OCI-M1 (cell line): ENCODE measurements around the gene SERF2.
"Not testable (repeated sequence)": the region's sequence is repeated elsewhere in the genome, so short reads cannot be mapped to it uniquely, and the experiment has no call there.

Experiments used
- DNase-seq: peaks from one replicate; lab custom pipeline; 2025; lab: John Stamatoyannopoulos, UW

Gene SERF2

GRCh38 chr15:43829951-43830540 lies 37.9 kb downstream of the SERF2 start:
- not testable (repeated sequence) for DNase-seq

DNA sequence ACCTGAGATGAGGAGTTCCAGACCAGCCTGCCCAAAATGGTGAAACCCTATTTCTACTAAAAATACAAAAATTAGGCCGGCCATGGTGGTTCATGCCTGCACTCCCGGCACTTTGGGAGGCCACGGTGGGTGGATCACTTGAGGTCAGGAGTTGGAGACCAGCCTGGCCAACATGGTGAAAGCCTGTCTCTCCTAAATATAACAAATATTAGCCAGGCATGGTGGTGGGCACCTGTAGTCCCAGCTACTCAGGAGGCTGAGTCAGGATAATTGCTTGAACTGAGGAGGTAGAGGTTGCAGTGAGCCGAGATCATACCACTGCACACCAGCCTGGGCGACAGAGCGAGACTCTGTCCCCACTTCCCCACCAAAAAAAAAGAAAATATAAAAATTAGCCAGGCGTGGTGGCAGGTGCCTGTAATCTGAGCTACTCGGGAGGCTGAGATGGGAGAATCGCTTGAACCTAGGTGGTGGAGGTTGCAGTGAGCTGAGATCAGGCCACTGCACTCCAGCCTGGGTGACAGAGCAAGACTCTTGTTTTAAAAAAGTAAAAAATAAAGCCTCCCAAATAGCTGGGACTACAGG lies 38.7 kb downstream of the SERF2 start:
- not testable (repeated sequence) for DNase-seq

DNA sequence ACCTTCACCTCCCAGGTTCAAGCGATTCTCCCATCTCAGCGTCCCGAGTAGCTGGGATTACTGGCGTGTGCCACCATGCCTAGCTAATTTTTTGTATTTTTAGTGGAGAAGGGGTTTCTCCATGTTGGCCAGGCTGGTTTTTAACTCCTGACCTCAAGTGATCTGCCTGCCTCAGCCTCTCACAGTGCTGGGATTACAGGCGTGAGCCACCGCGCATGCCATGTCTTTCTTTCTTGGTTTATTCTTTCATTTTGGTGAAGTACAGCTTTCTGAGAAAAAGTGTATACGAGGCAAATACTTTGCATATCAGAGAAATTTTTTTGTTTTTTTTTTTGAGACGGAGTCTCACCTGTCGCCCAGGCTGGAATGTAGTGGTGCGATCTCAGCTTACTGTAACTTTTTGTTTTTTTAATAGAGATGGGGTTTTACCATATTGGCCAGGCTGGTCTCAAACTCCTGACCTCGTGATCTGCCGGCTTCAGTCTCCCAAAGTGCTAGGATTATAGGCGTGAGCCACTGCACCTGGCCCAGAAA lies 39.5 kb downstream of the SERF2 start:
- not testable (repeated sequence) for DNase-seq

GRCh38 chr15:43832485-43832884 lies 40.4 kb downstream of the SERF2 start:
- DNase-seq = not testable (repeated sequence)

GRCh38 chr15:43845421-43845820 lies 53.3 kb downstream of the SERF2 start:
- DNase-seq = no peak
